GM18870 (cell line): ENCODE results near the gene KIAA1549.

Source experiments
- ATAC-seq: cut with Tn5 transposase; IDR thresholded peaks from one replicate; pipeline ENCODE4 v1.9.1; 2021; ENCODE audit warnings: moderate library complexity; ENCODE audit not compliant: unreplicated experiment

Gene KIAA1549

DNA sequence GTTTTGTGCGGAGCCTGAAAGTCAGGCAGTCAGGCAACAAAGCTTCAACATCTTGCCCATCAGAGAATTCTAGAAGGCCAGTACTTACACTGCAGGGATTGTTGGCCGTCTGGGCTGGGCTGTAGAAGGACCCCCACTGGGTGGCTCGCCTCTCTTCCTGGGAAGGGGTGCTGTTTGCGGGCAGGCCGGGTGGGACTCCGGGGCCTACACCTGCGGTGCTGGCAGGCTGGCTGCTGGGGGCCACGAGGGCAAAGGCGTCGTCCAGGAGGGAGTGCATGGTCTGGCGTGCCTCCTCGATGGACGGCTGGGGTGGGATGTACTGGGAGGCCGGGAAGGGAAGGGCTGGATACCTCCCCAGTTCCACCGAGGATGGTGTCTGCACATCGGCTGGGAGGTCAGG lies 120.1 kb downstream of the KIAA1549 start:
- ATAC-seq, result no peak

DNA sequence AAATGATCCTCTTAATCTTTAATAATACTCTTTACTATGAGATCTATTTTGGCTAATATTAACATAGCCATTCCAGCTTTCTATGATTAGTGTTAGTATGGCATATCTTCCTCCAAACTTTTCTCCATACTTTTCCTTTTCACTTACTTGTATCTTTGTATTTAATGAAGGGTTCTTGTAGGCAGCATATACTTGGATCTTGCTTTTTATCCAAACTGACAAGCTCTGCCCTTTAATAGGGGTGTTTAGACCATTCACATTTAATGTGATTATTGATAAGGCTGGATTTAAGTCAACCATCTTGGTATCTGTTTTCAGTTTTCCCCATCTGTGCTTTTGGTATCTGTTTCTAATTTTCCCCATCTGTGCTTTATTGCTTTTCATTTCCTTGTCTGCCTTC lies 123.5 kb downstream of the KIAA1549 start:
- no peak for ATAC-seq

DNA sequence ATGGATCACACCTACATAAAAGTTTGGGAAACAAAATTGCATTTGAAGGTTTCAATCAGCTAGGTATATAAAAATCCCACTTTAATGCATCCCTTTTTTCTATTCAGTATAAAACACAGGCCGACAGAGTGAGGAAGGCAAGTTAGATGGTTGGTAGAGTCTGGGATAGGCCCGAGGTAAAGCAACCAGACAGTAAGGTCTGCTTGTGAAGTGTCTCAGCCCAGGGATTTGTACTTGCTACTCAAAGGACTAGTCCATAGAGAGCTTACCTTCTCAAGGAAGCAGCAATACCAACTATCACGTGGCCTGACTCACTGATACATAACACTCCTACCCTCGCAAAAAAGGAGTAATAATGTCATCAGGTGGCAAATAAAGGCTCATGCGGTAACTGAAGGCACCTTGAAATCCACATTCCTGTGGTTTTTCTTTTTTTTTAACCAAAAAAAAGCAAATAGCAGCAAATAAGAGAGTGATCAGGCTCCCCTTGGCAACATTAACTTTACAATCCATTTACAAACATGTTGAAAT lies 127.0 kb downstream of the KIAA1549 start:
- ATAC-seq, result no peak

DNA sequence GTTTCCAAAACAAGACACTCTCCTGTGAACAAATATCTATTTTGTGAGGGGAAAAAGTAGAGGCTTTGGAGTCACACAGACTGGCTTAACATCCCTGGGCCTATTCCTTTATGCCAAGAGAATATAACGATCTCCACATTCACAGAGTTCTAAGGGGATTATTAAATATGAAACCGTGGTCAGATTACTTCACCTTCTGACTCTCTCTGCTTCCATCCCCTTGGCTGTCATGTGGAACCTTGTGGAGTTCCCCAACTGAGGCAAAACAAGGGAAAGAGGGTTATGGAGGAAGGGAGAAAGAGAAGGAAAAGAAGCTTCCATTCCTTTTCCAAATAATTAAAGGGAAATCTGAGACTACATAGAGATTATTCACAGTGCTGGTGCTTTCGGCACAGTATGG lies 127.7 kb downstream of the KIAA1549 start:
- no peak for ATAC-seq

DNA sequence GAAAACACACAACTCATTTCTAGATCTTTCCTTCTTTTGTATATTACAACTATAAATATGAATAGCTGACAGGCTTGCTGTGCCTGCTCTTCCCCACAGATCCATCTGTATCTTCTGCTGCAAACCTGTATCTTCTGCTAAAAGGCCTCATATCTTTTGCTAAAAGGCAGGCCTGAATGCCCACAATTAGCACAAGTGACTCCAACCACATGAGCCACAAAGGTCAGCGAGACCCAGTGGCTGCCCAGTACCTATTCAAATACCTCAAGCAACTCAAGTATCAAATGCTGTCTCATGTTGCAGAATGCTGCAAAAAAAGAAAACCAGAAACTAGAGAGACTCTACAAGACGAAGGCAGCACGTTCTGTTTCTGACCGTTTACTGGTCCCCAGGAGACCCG lies 128.7 kb downstream of the KIAA1549 start:
- no peak for ATAC-seq

DNA sequence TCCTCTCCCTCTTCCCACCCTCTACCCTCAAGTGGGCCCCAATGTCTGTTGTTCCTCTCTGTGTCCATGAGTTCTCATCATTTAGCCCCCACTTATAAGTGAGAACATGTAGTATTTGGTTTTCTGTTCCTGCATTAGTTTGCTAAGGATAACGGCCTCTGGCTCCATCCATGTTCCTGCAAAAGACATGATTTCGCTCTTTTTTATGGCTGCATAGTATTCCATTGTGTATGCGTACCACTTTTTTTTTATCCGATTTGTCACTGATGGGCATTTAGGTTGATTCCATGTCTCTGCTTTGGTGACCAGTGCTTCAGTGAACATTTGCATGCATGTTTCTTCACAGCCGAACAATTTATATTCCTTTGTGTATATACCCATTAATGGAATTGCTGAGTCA lies 131.5 kb downstream of the KIAA1549 start:
- ATAC-seq, result no peak

DNA sequence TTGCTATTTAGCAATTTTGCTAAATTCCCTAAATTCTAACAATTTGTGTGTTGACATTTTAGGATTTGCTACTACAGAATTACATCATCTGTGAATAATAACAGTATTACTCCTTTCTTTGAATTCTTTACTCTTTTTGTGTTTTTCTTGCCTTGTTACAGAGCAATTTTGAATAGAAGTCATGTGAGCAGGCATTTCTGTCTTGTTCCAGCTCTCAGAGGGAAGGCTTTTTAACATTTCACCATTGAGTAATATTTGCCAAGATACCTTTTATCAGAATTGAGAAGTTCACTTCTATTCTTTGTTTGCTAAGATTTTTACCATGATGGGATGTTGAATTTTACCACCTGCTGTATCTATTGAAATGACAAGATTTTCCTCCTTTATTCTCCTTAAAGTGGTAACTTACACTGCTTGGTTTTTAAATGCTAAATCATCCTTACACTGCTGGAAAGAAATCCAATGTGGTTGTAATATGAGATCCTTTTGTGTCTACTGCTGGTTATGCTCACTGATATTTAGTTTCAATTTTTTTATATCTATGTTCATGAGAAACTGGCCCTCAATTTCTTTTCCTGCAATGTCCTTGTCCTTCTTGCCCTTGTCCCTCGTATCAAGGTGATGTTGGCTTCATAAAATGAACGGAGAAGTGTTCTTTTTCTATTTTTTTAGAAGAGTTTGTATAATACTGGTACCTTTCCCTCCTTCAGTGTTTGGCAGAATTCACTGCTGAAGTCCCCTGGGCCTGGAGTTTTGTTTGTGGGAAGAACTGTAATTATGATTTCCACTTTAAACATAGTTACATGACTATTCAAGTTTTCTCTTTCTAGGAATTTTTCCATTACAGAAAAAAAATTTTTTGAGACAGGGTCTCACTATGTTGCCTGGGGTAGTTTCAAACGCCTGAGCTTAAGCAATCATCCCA lies 132.9 kb downstream of the KIAA1549 start:
- no peak for ATAC-seq

DNA sequence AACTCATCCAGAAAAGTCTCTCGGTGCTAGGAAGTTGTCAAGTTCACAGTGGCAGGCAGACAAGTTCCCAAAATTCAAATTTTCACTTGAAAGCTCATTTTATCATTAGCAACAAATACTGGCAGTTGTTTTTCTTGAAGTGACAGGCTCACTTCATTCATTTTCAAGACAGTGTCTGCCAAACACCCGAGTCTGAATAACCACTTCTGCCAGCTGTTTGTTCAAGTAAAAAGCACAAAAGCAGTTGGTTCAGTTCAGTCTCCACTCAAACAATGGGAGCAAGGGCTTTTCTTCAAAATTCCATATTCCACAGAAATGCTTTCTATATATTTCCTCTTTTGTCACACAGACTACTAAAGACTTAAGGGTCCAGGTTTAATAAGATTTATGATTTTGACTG lies 135.5 kb downstream of the KIAA1549 start:
- no peak for ATAC-seq

DNA sequence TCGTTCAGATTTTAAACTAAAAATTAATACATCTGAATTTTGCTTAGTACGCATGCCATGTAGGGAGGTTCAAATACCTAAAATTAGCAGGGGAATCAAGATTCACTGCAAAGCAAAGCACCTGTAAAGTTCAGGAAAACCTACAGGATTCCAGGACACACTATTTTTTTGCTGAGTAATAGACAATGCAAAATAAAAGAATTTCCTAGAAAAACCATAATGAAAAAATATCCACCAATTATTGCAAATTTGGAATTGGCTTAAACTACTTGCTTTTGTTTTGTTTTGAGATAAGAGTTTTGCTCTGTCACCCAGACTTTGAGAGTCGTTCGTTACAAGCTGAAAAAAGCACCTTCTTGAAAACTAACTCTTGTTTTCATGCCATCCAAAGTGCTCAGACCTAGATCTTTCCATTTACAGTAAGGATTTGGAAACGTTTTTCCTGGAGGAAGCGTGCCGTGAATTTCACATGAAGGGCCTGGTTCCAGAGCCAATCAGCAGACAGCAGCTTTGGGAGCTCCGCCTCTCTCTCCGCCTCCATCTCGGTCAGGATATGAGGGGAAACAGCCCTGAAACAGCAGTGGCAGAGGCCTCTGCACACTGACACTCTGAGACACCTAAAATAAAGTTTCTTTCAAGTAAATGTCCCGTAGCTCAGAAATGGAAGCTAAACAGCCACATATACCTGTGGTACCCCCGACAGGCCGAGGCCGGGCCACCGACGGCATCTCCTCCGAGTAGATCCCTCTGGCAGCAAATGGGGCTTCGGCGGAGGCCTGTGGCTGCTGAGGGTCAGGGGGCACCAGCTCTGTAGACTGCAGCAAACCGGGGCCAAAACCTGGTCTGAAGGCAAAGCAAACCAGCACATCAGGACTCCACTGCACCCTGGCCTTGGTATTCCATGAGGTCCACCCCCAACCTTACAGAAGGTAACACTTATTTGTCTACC lies 137.3 kb downstream of the KIAA1549 start:
- no peak for ATAC-seq

DNA sequence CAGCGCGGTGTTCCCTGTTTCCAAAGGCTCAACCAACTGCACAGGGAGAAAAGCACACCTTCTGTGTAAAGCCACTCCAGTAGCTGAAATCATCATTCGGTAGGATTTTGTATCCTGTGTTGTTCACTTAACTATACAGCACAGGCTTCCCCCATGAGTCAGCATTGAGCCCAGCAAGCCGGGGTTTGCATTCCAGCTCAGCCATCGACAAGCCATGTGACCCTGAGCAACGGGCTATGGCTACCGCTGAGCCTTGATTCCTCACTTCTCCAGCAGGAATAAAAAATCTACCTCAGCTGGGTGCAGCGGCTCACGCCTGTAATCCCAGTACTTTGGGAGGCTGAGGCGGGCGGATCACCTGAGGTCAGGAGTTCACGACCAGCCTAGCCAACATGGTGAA lies 139.1 kb downstream of the KIAA1549 start:
- no peak for ATAC-seq

DNA sequence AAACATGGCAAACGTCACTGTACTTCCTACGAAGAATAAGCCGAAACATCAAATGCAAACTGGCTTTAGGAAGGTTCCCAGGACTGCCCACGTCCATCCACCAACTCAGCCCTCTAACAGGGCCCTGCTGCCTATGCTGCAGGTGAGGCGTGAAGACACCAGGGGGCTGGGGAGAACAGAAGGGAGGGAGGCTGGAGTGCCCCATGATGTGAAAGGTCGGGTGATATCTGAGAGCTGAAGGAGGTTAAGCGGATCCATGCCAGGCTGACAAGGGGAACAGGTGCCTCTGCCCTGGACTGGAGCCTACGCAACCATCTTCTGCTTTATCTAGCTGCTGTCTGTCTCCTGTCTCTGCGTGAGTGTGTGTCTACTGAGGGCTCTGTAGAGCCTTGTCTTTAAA lies 143.0 kb downstream of the KIAA1549 start:
- no peak for ATAC-seq

DNA sequence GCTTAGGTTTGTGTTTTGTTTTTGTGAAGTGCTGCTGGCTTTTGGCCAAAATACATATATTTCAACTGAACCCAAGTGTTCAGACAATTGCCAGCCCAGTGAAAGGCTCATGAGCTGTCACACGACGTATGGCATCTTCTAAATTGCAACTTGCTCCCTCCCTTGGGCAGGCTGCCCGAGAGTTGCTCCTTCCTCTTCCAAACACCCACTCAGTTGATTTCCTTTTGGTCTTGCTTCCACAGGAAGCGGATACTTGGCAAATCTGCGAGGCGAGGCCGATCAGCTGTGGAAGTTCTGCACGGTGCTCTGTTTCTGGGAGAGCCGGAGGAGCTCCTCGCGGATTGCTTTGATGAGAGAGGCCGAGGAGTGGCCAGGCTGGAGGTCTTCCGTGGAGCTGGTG lies 143.6 kb downstream of the KIAA1549 start:
- ATAC-seq, result no peak

DNA sequence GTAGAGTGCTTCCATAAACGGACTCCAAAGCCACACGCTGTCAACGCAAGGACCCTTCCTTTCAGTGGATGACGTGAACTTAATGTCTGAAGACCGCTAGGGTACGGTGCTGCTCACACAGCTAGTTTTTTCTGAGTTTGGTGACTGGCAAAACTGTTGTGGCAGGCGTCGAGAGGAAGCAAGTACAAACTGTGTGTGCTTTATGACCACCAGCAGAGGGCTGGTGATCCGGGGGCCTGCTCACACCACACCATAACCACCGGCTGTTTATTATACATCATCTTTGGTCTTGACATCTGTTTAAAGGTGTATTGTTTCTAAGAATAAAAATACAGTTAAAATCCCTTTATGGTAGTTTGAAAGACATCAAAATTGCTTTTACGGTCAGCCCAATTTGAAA lies 146.1 kb downstream of the KIAA1549 start:
- no peak for ATAC-seq

DNA sequence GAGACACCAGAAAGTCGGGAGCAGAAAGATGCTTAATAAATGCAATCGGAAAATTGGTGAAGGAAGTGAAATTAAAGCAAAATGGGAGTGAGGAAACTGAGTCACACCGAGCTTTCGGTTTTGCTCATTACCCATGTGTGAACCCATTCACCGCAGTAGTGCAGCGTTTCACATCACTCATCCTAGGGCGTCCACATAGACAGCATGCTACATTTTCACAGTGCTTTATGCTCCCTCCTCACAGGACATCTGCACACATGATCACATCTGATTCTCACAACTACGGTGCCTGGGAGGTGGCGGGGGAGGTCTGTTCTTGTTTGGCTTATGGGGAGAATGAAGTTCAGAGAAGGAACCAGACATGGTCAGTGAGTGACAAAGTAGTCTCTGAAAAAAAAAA lies 146.6 kb downstream of the KIAA1549 start:
- no peak for ATAC-seq

DNA sequence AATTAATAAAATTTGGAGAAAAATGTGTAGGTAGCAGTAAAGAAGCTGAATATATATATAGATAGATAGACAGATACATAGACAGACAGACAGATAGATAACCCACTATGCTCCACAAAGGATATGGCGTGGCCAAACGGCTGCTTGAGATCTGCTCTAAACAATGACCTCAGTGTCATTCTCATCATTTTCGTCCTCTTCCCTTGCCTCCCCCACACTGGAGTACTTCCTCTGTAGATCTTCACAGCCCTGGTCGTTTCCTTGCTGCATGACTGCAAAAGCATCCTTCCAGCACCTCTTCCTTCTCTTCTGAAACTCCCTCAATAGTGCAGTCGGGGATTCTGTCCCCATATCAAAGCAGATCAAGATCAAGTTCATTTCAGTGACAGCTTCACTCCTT lies 147.6 kb downstream of the KIAA1549 start:
- no peak for ATAC-seq

DNA sequence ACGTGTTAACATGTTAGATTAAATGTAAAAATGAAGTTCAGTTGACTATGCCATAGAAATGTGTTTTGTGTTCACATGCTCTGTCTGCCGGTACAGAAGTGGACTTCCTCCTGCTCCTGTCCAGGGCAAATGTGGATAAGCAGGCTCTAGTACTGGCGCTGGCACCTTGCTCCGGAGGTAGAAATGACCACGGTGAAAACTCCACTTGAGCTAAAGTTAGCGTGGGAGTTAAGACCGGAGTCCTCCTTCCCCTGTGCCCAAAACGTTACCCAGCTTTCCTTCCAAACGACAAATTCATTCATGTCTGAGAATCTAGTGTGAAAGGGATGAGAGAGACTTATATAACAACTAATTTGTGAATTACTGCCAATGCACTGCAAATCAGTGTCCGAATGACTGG lies 148.2 kb downstream of the KIAA1549 start:
- ATAC-seq, result no peak

DNA sequence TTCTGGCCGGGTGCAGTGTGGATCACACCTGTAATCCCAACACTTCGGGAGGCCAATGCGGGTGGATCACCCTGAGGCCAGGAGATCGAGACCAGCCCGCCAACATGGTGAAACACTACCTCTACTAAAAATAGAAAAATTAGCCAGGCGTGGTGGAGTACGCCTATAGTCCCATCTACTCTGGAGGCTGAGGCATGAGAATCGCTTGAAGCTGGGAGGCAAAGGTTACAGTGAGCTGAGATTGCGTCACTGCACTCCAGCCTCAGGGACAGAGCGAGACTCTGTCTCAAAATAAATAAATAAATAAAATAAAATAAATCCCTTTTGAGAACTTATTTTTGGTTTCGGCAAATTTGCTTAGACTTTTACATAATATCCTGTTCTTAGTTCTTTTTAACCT lies 151.9 kb downstream of the KIAA1549 start:
- no peak for ATAC-seq

DNA sequence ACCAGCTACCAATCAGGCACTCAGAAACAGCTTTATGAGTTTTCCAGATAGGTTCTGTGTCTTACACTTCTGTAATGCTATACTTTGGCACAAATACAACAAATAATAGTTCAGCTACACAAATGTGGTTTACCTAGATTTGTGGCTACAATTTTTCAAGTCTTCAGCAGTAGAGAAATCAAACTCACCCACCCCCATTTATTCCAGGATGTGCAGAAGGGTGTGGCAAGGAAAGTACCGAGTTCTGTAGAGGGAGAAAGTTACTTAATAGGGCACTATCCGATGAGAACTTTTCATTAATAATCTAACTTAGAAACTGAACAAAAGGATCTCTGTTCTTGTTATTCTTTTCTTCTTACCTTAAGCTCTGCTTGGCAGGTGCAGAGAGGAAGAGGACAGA lies 152.9 kb downstream of the KIAA1549 start:
- ATAC-seq, result no peak

DNA sequence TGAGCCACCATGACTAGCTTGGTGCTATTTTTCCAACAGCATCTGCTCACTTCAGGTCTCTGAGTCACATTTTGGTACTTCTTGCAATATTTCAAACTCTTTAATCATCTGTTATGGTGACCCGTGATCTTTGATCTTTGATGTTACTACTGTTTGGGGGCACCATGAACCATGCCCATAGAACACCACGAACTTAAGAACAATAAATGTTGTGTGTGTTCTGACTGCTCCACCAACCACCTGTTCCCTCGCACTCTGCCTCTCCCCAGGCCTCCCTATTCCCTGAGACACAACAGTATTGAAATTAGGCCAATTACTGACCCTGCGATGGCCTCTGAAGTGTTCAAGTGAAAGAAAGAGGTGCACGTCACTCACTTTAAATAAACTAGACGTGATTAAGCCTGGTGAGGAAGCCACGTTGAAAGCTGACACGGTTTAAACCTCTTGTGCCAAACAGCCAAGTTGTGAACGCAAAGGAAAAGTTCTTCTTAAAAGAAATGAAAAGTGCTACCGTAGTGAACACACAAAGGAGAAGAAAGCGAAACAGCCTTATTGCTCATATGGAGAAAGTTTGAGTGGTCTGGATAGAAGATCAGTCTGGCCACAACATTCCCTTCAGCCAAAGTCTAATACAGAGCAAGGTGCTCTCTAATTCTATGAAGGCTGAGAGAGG lies 156.0 kb downstream of the KIAA1549 start:
- no peak for ATAC-seq

DNA sequence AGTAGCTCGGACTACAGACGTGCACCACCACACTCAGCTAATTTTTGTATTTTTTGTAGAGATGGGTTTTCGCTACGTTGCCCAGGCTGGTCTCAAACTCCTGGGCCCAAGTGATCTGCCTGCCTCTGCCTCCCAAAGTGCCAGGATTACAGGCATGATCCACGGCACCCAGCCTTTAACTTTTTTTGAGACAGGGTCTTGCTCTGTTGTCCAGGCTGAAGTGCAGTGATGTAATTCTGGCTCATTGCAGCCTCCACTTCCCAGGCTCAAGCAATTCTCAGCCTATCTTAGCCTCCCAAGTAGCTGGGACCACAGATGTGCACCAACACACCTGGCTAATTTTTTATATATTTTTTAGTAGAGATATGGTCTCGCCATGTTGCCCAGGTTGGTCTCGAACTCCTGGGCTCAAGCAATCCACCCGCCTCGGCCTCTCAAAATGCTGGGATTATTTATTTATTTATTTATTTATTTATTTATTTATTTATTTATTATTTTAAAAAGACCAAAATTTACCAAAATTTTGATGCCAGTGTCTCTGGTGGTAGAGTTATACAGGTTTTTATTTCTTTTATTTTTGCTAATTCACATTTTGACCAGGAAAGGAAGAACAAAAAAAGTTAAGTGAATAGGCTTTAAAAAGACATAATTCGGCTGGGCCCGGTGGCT lies 158.2 kb downstream of the KIAA1549 start:
- no peak for ATAC-seq

DNA sequence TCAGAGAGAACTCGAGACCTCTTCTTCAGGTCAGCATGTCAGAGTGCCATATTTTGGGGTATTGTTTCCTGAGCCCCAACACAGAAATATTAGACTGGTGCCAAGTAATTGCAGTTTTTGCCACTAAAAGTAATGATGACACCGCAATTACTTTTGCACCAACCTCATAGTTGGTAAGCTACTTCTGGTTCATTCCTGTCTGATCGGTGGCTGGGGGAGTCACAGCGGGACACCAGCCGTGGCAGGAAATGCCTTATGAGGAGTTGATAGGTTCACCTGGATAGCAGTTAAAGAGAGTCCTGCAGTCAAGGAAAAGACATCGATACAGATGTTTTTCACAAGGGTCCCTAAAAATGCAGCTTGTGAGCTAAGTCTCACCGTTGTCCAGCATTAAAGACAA lies 159.3 kb downstream of the KIAA1549 start:
- ATAC-seq, result no peak
